Limb (tissue), 2 donors: ENCODE results near the gene AQP1.

ENCODE experiments used
- DNase-seq, 2 donors: peaks; one replicate each; pipeline ENCODE4 v3.0.0-alpha.2; 2016; ENCODE audit errors: extremely low spot score in 2 of 2

The AQP1 gene

GRCh38 chr7:30906515-30907240, 5.0 kb upstream of the AQP1 start:
- no peak for DNase-seq

- DNase-seq: no peak
These were observed 4.0 kb upstream of the AQP1 start for GRCh38 chr7:30907527-30908267.

- DNase-seq: no peak
These were observed 3.0 kb upstream of the AQP1 start for GRCh38 chr7:30908681-30909080.

GRCh38 chr7:30909431-30909830, 2.2 kb upstream of the AQP1 start:
- DNase-seq: no peak

GRCh38 chr7:30910411-30911073, 1.1 kb upstream of the AQP1 start:
- DNase-seq: no peak

- DNase-seq: no peak
These were observed 520 bp upstream of the AQP1 start for GRCh38 chr7:30911133-30911532.

- no peak for DNase-seq
These were observed 523 bp downstream of the AQP1 start for GRCh38 chr7:30912021-30912730.

GRCh38 chr7:30912731-30912985, 1.0 kb downstream of the AQP1 start:
- no peak for DNase-seq

- DNase-seq: no peak
These were observed 1.5 kb downstream of the AQP1 start for GRCh38 chr7:30912986-30913811.

- DNase-seq: no peak
These were observed 2.3 kb downstream of the AQP1 start for GRCh38 chr7:30913821-30914515.

- DNase-seq: no peak
These were observed 2.9 kb downstream of the AQP1 start for GRCh38 chr7:30914596-30914995.

- no peak for DNase-seq
These were observed 3.5 kb downstream of the AQP1 start for GRCh38 chr7:30915005-30915601.

- DNase-seq: no peak
These were observed 4.1 kb downstream of the AQP1 start for GRCh38 chr7:30915751-30916150.

GRCh38 chr7:30916255-30916654, 4.6 kb downstream of the AQP1 start:
- DNase-seq: no peak

- DNase-seq: no peak
These were observed 5.1 kb downstream of the AQP1 start for GRCh38 chr7:30916767-30917166.

- no peak for DNase-seq
These were observed 5.7 kb downstream of the AQP1 start for GRCh38 chr7:30917216-30917893.

- DNase-seq: peak in 1 of 2 donors; percentile 20
These were observed 7.0 kb downstream of the AQP1 start for GRCh38 chr7:30918676-30919075.

- peak in 1 of 2 donors; percentile 34 for DNase-seq
These were observed 8.4 kb downstream of the AQP1 start for GRCh38 chr7:30920021-30920583.
